Progenitor cell of endocrine pancreas (in vitro differentiated cells): ENCODE results near the gene STK38L. TPM values are rescaled to one million over a fixed set of nuclear protein-coding genes. Genes with fewer than 3 reads are reported as not detected.

Experiments
- DNase-seq: peaks from one replicate; pipeline ENCODE4 v3.0.0; 2021; ENCODE audit warnings: low spot score; ENCODE audit not compliant: unreplicated experiment
- H3K27ac Mint-ChIP-seq: 2 replicates; pipeline ENCODE4 v1.8.0; 2021; ENCODE audit warnings: mild to moderate bottlenecking, moderate library complexity, mixed read lengths
- H3K27me3 Mint-ChIP-seq: 2 replicates; pipeline ENCODE4 v1.8.0; 2021; ENCODE audit warnings: mixed read lengths
- H3K36me3 Mint-ChIP-seq: 2 replicates; pipeline ENCODE4 v1.8.0; 2022; ENCODE audit warnings: mixed read lengths; ENCODE audit not compliant: insufficient read depth
- H3K4me1 Mint-ChIP-seq: 2 replicates; pipeline ENCODE4 v1.8.0; 2021; ENCODE audit warnings: low read depth, mixed read lengths
- H3K4me3 Mint-ChIP-seq: 2 replicates; pipeline ENCODE4 v1.8.0; 2021; ENCODE audit warnings: low read depth, mild to moderate bottlenecking, moderate library complexity, mixed read lengths
- H3K9me3 Mint-ChIP-seq: 2 replicates; pipeline ENCODE4 v1.8.0; 2021; ENCODE audit warnings: low read depth, mixed read lengths
- CTCF ChIP-seq: fragments of 200-600 bp; sonication (generic); IDR thresholded peaks from one replicate; pipeline ENCODE4 v1.5.0; 2021; ENCODE audit warnings: antibody characterized with exemption, mild to moderate bottlenecking; ENCODE audit not compliant: unreplicated experiment
- total RNA-seq: library from RNA; stranded (reverse); gene quantifications from 2 replicates; pipeline ENCODE4 v1.2.1, GENCODE V29; 2021

STK38L gene
- total RNA-seq, 1 donor from 2014 or later = 149 TPM

DNA sequence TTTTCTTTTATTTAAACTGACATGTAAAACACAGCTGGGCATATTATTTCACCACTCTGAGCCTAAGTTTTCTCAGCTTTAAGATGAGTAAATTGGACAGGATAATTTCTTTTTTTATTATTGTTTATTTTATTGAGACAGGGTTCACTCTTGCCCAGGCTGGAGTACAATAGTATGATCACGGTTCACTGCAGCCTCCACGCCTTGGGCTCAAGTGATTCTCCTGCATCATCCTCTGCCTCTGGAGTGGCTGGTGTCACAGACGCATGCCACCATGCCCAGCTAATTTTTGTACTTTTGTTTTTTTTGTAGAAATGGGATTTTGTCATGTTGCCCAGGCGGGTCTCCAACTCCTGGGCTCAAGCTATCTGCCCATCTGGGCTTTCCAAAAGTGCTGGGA, 101.3 kb downstream of the STK38L start:
- Mint-ChIP-seq H3K4me1 (peaks cover 4% of the 10 kb centered on the region), H3K9me3 (peaks cover 7% of the 10 kb centered on the region), H3K4me3 (no peak overlapping the region), H3K36me3 (peaks cover 1% of the 10 kb centered on the region), H3K27ac (no peak overlapping the region), H3K27me3 (no peaks in the 10 kb centered on the region)
- no peak for DNase-seq
- no peak for TF ChIP-seq CTCF

DNA sequence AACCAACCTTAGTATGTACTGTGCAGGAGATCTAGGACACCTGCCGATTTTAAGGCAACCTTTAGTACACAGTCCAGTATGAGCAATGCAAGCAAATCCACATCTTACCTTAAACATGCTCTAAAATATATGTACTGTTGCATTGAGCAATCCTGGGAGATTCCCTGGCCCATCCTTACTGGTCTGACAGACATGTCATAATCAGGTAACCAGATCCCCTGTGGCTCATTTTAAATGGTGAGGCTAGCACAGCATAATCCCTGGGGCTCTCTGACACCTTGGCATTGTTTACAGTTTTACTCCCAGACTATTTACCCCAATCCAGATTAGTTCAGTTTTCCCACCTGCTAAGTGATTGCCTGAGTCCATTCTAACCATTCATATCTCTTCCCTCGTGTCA, 103.7 kb downstream of the STK38L start:
- no peak overlapping the region for H3K27ac Mint-ChIP-seq
- H3K4me3 Mint-ChIP-seq = no peak overlapping the region
- H3K27me3 Mint-ChIP-seq = no peaks in the 10 kb centered on the region
- no peaks in the 10 kb centered on the region for H3K36me3 Mint-ChIP-seq
- no peaks in the 10 kb centered on the region for H3K9me3 Mint-ChIP-seq
- TF ChIP-seq CTCF = no peak
- H3K4me1 Mint-ChIP-seq = peaks cover 4% of the 10 kb centered on the region
- no peak for DNase-seq

- no peak for DNase-seq
- H3K4me3 Mint-ChIP-seq = no peak overlapping the region
- no peak overlapping the region for H3K27ac Mint-ChIP-seq
- no peaks in the 10 kb centered on the region for H3K27me3 Mint-ChIP-seq
- no peaks in the 10 kb centered on the region for H3K9me3 Mint-ChIP-seq
- peaks cover 3% of the 10 kb centered on the region for H3K4me1 Mint-ChIP-seq
- no peak for TF ChIP-seq CTCF
- no peaks in the 10 kb centered on the region for H3K36me3 Mint-ChIP-seq
Measured at GRCh38 chr12:27351476-27351875, 107.4 kb downstream of the STK38L start.

GRCh38 chr12:27355486-27355885, 111.4 kb downstream of the STK38L start:
- TF ChIP-seq CTCF = no peak
- H3K4me1 Mint-ChIP-seq = no peaks in the 10 kb centered on the region
- no peak overlapping the region for H3K4me3 Mint-ChIP-seq
- H3K9me3 Mint-ChIP-seq = no peaks in the 10 kb centered on the region
- no peak overlapping the region for H3K27ac Mint-ChIP-seq
- peaks cover 6% of the 10 kb centered on the region for H3K36me3 Mint-ChIP-seq
- no peak for DNase-seq
- H3K27me3 Mint-ChIP-seq = no peaks in the 10 kb centered on the region

GRCh38 chr12:27355979-27356378, 111.9 kb downstream of the STK38L start:
- DNase-seq = no peak
- Mint-ChIP-seq H3K27ac (no peak overlapping the region), H3K36me3 (peaks cover 6% of the 10 kb centered on the region), H3K27me3 (no peaks in the 10 kb centered on the region), H3K9me3 (no peaks in the 10 kb centered on the region), H3K4me3 (no peak overlapping the region), H3K4me1 (no peaks in the 10 kb centered on the region)
- TF ChIP-seq CTCF = no peak
